Head of caudate nucleus (tissue), 42 donors: ENCODE results near the gene NR4A2.

Source experiments
- DNase-seq, 42 donors: peaks; one replicate each; pipeline versions ENCODE4 v3.0.0 to v3.0.0-alpha.2; 2020 to 2021; ENCODE audit warnings: mixed read lengths in 7 of 42
- intact Hi-C: fragments of 100-400 bp; cut with DNase I; formaldehyde crosslinking; loops from one replicate; pipeline ENCODE4 v1.15.0; 2022

The NR4A2 gene

DNA sequence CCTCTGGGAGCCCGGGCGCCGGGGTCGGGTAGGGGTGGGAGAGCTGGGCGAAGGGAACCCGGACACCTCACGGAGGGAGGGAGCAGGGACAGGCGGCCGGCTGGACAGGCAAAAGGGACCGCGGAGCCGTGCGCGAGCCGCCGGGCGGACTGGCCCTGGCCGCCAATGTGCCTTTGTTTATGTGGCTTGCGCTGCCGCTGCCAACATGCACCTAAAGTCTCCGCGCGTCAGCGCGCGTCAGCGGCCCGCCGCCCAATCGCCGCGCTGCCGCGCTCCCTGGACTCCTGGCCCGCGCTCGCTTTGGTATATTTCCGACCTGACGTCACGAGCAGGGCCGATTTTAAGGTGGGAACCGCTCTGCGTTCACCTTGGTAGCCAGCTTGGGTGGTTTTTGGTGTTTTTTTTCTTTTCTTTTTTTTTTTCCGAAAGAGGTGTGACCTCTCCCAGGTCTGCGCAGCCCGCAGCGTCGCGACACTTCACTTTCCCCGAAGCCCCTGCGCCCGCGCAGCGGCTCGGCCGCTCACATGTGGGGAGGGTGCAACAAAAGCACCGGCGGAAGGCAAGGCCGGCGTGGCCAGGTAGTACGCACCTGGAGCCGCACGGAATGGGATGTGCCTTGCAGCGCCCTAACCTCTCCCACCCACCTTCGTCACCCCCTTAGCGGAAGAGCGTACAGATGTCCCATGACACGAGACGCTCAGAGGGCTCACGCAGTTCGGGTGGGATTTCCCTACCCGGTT lies at the start of gene NR4A2:
Gene NR4A2 (minus strand): TSS at position 188 of the 740 bp plus-strand sequence. CDS start 2,535 bp downstream, outside the sequence.
- intact Hi-C loops: loop anchor here (5.0 kb wide), 3 partner anchors 70 to 255 kb away; partner anchors contain the start of gene GPD2
- peak; percentile 70 to 94 (median 85) for DNase-seq

DNA sequence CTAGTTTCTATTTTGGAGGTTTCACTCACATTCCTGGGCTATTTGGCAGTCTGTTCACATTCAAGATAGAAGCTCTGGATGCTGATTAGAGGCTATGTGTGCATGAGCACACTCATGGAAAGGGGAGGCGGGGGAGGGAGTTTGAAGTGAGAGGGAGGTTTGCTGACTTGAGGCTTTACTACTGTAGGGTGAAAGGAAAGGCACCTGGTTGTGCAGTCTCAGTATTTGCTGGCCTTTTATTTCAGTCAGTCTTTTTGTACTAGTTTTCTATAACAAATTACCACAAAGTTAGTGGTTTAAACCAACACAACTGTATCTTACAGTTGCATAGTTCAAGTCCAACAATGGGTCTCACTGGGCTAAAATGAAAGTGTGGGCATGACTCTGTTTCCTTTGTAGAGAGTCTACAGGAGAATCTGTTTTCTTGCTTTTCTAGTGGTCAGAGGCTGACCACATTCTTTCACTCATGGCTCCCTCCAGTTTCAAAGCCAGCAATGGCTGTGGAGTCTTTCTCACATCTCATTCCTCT lies 47.7 kb upstream of the NR4A2 start:
- DNase-seq: no peak
- intact Hi-C loops: no loop called here

DNA sequence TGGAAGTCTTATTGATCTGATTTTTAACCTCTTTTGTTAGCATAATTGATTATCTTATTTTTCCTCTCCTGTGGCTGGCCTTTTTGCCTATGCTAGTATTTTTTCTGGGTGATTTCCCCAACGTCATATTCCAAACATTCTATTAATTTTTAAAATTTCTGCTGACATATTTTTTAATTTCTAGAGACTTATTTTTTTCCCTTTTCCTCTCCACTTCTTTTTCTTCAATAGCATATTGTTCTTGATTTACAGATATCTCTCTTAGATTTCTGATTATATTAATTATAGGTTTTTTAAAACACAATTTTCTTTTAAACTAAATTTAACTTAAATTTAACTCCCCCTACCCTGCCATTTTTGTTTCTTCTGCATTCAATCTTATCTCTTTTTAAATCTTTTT lies 47.2 kb upstream of the NR4A2 start:
- intact Hi-C loops: no loop called here
- DNase-seq: no peak

DNA sequence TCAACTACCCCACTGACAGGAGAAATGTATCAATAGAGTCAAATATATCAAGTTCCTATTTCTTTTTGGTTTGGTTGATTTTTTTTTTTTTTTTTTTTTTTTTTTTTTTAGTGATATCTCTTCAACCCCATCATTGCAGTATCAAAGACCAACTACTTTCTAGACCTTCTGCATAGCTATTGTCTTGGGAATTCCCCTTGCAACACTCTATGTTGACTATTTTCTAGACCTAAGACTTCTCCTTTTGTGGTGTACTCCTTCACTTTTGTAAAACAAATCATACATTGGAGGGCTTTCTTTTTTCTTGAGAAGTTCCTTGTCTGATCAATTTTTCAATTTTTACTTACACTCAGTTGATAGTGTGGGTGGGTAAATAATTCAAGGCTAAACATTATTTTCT lies 46.5 kb upstream of the NR4A2 start:
- intact Hi-C loops: no loop called here

DNA sequence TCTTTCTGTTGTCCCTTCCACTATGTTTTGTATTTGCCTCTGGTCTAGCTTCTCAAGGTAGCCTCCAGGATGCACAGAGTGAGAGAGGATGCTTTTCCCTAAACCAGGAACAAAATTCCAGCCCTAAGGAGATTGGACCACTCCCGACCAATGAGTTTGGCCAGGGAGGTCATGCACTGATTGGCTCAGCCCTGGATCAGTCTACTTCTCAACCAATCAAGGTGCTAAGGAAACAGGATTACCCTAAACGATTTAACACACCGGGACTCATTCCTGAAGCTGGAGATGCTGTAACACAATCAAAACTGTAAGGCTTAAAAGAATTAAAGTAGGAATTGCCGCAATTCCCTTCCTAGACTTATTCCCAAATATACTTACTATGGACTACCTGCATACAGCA lies 34.2 kb upstream of the NR4A2 start:
- intact Hi-C loops: no loop called here
- DNase-seq: no peak

More for the DNA sequence above, 46.5 kb upstream of the NR4A2 start:
- no peak for DNase-seq

DNA sequence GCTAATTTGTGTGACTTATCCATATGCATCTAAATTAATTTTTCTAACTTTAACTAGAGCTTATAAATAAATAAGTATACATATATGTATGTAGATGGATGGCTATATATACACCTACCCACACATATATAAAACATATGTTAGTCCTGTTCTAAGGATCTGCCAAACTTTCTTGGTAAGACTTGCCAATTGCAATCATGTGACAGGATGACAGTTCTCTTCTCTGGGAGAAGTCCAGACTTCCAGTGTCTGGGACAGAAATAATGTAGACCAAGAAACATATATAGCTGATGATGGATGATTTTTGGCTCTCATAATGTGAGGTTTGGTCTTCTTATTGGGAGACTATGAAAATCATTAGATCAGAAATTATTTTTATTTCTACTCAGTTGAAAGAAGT lies 30.6 kb upstream of the NR4A2 start:
- no peak for DNase-seq
- intact Hi-C loops: no loop called here

DNA sequence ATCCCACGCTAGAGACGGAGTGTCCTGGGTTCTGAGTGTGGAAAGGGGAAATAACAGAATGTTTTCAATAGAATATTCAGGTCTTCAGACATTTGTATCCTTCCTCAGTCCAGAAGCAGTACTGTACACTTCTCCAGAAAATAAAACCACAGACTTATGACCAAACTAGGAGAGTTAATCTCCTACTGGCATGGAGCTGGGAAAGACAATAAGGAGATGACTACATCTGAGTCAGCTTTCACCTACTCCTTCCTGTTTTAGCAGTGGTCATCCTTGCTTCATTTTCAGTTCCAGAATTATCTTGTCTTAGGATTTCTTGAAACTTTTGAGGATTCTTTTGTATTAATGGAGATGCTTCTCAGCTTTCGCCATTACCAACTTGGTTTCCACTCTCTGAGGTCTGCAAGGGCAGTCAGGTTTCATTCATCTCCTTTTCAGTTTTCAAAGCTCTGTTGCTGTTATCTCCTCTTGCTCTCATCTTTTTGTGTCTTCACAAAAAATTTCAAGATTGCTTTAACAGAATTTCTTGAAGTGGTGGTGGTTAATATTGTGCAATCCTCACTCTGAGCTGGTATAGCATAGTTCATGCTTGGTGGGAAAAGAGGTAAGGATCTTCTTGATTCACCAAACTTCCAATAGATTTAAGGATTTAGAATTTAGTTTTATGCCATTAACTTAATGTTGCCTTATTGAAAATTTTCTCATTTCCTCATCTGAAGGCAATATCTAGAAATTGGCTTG lies 23.7 kb upstream of the NR4A2 start:
- DNase-seq: no peak

DNA sequence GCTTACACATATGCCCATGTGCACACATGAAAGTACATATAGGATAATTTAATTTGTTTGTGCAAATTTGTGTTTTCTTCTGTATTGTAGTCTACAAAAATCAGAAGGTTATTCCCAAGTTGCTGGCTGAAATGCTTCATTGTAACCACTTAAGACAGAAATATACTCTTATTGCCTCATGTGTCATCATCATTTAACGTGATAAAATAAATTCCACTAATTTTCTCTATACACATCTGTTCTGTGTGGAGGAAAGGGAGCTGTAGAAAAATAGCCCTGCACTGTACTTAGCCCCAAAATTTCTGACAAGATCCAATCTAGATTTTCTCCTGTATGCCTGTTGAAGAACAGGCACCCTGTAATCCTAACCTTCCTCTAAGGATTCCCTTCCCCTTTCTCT lies 20.4 kb upstream of the NR4A2 start:
- DNase-seq: no peak
- intact Hi-C loops: no loop called here

More for the DNA sequence above, 23.7 kb upstream of the NR4A2 start:
- intact Hi-C loops: no loop called here

DNA sequence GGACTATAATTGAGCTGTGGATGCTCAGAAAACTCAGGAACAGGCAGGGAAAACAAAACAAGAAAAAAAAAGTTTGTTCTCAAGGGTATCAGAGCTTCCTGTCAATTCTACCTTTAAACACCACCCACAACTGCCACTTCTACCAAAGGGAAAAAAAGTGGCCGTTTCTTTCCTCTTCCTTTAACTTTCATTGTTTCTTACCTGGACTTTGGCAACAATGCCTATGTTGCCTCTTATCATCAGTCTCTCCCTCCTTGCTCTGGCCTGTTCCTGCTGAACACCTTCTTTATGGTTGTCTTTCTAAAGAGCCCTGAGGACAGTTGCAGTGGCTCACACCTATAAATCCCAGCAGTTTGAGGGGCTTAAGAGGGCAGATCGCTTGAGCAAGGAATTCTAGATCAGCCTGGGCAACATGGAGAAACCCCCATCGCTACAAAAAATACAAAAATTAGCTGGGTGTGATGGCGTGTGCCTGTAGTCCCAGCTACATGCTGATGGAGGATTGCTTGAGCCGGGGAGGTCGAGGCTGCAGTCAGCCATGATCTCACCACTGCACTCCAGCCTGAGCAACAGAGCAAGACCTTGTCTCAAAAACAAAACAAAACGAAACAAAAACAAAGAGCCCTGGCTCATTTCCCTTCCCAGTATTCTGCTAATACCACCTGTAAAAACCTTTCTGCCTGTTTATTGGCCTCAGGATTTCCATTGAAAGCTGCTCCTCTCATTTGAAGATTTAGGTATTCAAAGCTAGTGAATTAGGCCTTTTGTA lies 18.0 kb upstream of the NR4A2 start:
- DNase-seq: no peak
- intact Hi-C loops: no loop called here

DNA sequence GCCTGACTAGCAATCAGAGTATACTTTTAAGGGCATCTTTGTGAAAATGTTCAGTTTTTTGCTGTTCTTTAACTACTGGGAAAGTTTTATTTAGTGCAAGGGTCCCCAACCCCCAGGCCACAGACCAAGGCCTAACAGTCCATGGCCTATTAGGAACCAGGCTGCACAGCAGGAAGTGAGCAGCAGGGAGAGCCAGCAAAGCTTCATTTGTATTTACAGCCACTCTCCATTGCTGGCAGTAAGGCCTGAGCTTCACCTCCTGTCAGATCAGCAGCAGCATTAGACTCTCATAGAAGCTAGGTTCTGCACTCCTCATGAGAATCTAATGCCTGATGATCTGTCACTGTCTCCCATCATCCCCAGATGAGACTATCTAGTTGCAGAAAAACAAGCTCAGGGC lies 17.1 kb upstream of the NR4A2 start:
- intact Hi-C loops: no loop called here
- no peak for DNase-seq

DNA sequence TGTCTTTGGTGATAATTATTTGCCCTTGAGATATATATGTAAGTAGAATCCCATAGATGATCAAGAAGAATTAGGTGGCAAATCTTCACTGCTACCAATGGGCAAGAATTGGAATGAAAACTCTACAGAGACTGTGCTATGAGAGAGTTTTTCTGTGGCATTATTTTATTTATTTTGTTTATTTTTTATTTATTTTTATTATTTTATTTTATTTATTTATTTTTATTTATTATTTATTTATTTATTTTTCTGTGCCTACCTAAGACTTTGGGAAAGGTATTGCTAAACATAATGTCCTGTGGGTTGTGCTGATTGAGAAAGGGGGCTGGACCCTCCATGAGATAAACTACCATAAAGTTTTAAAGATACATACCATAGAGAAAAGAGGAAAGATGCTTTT lies 16.6 kb upstream of the NR4A2 start:
- intact Hi-C loops: no loop called here

DNA sequence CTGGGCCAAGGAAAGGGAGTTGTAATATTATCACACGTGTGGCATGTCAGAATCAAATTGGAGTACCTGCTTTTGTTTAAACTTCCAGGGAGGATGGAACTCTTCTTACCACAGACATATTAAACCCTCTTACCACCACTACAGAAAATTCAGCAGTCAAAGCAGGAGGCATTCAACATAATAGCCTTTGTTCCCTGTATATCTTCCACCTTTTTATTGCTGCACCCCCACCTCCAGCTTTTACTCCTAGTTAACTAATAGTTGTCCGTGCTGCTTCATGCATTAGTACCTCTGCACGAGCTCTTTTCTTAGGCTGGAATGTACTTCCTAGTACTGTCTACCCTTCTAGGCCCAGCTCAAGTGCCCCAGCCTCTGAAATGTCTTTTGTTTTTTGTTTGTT lies 14.9 kb upstream of the NR4A2 start:
- intact Hi-C loops: no loop called here
- DNase-seq: no peak

More for the DNA sequence above, 16.6 kb upstream of the NR4A2 start:
- no peak for DNase-seq

DNA sequence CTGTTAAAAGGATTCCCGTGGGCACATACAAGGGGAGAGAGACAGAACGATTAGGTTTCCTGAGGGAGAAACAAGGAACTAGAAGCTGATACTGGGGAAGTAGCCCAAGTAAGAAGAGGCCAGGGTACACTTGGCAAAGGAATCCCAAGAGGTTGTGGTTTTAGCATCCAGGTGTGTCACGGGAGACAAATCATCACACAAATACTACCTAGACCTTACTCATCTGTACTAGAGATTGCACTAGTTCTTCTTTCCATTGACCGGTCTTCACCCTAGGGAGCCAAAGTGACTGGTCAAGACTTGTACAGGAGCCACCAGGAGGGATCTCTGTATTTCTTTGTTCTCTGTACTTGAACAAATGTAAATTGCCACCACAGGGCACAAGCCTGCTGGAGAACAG lies 14.2 kb upstream of the NR4A2 start:
- intact Hi-C loops: no loop called here
- DNase-seq: no peak

DNA sequence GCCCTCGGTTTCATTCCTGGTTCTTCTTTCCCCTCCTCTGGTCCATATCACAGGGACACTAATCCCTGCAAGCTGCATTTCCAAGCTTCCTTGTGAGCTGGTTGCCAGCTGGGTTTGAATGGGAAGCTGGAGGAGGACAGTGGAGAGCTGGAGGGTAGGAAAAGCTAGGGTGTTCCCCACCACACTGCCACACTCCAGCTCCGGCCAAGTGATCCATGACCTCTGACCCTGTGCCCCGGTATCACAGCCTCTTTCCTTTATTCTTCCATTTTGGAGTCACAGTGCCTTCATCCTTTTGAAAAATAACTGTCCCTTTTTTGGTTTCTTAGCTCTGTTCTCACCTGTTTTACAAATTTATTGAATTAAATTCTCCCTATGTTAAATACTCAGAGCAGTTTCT lies 13.1 kb upstream of the NR4A2 start:
- DNase-seq: no peak
- intact Hi-C loops: no loop called here

DNA sequence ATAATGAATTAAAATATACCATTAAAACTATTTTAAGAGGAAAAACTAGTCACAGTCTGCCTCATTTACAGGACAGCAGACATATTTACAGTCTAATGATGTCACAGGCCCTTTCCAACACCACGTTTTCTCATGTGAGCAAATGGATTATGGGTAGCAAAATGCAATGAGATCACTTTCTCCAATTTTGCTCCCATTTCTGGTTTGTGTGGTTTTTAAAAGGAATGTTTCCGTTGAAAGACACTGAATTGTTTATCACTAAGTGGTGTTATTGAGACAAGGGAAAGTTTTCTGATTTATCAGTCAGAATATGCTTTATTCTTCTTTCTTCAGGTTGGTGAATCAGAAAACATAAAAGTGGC lies 11.4 kb upstream of the NR4A2 start:
- intact Hi-C loops: loop anchor here (2.0 to 5.0 kb wide), 2 partner anchors 57 to 612 kb away; no protein-coding TSS in a partner anchor
- DNase-seq: no peak

DNA sequence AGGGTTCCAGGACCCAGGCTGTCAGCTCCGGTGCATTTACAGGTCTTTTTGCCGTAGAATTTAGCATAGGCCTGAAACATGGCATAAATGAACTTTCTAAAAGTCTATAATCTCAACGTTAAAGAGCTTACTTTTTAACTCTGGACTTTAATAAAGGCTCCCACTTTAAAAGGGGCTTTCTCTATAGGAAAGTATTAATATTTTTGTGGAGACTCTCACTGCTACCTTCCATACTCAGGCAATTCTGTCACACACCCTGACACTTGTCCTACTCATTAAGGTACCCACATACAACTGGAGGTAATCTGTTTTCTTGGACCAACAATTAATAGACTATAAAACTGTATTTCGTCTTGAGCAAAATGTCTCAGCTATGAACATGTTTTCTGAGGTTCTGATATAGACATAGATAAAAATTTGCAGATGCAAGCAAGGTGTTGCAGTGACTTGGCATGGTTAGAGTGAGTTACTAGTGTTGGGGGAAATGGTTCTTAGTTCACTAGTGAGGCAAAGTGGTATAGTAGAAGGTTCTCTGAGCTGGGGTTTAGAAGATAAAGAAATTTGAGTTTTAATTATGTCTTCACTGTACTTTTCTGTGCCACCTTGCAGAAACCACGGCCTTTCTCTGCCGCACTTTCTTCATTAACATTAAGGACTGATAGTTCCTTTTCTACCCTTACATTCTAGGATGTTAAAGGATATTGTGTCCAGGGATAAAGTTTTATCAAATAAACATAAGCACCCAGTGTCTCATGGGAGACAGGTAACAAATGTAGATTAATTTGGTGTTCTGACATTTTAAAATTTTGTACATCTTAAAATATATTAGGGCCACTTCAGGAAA lies 10.8 kb upstream of the NR4A2 start:
- intact Hi-C loops: loop anchor here (2.0 to 5.0 kb wide), 2 partner anchors 57 to 611 kb away; no protein-coding TSS in a partner anchor

DNA sequence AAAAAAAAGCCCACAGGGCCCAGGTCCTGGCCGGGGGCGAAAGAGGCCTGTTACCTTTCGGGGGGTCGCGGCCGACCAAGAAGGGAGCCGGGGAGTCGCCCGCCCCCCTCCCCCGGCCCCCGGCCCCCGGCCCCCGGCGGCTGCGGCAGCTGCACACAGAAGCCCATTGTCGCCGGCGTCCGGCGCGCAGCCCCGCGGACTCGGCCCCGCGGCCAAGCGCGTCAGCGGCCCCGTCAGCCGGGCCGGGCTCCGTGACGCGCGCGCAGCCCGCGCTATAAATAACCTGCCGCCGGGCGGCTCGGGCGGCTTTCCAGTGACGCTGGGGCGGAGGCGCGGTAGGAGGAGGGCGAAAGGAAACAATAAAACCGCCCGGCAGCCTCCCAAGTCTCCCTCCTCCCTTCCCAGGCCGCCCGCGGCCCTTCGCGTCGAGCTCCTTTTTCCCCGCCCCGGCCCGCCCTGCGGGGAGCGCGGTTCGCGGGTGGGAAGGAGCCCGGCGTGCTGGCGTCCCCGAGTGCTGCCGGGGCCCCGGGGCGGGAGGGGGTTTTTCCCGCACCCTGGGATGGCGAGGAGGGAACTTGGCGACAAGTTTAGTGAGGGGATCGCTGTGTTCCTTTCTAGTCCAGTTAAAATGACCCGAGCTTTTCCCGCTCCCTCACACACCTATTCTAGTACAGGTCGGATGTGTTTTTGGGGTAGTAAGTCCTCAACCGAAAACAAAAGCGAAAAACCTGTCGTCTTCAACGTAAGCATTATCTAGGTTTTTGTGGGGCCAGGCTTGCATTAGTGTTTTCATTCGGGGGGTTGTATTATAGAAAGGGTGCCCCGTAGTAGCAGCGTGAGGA lies 10.0 kb upstream of the NR4A2 start:
- DNase-seq: peak; percentile 78 to 97 (median 92)
- intact Hi-C loops: loop anchor here (2.0 to 5.0 kb wide), 2 partner anchors 58 to 610 kb away; no protein-coding TSS in a partner anchor

More for the DNA sequence above, 10.8 kb upstream of the NR4A2 start:
- no peak for DNase-seq
